ENCODE results near the gene LAMA5.

- no peak for TF ChIP-seq CTCF (IDR thresholded peaks at IDR 0.05 in 4 of 5, conservative IDR thresholded peaks at IDR 0.05 in 1 of 5)
- no peak for TF ChIP-seq POLR2A (IDR thresholded peaks at IDR 0.05)
Measured at GRCh38 chr20:62346398-62347150, 20.5 kb downstream of the LAMA5 start.

Measured in gastrocnemius medialis (tissue), 4 donors.